ENCODE results near the gene PTBP3.

DNA sequence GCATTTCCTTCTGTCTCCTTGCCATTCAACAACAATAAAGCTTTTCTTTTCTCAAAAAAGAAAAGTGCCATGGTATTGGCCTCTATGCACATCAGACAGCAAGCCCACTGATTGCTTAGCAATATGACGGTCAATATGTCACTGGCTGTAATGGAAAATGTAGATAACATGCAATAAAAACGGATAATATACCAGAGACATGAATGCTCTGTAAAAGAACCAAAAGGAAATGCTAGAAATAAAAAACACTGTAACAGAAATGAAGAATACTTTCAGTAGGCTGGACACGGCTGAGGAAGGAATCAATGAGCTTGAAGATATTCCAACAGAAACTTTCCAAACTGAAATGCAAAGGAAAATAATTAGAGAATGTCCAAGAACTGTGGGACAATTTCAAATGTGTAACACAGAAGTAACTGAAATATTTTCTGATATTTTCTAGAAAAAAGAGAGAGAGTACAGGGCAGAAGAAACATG, 10.0 kb downstream of the PTBP3 start:
- TF ChIP-seq ZNF335 (tag by site-specific recombination; conservative IDR thresholded peaks at IDR 0.05), result no peak
- TF ChIP-seq, protein P1, sequence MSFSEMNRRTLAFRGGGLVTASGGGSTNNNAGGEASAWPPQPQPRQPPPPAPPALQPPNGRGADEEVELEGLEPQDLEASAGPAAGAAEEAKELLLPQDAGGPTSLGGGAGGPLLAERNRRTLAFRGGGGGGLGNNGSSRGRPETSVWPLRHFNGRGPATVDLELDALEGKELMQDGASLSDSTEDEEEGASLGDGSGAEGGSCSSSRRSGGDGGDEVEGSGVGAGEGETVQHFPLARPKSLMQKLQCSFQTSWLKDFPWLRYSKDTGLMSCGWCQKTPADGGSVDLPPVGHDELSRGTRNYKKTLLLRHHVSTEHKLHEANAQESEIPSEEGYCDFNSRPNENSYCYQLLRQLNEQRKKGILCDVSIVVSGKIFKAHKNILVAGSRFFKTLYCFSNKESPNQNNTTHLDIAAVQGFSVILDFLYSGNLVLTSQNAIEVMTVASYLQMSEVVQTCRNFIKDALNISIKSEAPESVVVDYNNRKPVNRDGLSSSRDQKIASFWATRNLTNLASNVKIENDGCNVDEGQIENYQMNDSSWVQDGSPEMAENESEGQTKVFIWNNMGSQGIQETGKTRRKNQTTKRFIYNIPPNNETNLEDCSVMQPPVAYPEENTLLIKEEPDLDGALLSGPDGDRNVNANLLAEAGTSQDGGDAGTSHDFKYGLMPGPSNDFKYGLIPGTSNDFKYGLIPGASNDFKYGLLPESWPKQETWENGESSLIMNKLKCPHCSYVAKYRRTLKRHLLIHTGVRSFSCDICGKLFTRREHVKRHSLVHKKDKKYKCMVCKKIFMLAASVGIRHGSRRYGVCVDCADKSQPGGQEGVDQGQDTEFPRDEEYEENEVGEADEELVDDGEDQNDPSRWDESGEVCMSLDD (tag by site-specific recombination; IDR thresholded peaks at IDR 0.05), result no peak
- TF ChIP-seq, protein P2, sequence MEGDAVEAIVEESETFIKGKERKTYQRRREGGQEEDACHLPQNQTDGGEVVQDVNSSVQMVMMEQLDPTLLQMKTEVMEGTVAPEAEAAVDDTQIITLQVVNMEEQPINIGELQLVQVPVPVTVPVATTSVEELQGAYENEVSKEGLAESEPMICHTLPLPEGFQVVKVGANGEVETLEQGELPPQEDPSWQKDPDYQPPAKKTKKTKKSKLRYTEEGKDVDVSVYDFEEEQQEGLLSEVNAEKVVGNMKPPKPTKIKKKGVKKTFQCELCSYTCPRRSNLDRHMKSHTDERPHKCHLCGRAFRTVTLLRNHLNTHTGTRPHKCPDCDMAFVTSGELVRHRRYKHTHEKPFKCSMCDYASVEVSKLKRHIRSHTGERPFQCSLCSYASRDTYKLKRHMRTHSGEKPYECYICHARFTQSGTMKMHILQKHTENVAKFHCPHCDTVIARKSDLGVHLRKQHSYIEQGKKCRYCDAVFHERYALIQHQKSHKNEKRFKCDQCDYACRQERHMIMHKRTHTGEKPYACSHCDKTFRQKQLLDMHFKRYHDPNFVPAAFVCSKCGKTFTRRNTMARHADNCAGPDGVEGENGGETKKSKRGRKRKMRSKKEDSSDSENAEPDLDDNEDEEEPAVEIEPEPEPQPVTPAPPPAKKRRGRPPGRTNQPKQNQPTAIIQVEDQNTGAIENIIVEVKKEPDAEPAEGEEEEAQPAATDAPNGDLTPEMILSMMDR (tag by site-specific recombination; IDR thresholded peaks at IDR 0.05), result no peak
- TF ChIP-seq, protein P3, sequence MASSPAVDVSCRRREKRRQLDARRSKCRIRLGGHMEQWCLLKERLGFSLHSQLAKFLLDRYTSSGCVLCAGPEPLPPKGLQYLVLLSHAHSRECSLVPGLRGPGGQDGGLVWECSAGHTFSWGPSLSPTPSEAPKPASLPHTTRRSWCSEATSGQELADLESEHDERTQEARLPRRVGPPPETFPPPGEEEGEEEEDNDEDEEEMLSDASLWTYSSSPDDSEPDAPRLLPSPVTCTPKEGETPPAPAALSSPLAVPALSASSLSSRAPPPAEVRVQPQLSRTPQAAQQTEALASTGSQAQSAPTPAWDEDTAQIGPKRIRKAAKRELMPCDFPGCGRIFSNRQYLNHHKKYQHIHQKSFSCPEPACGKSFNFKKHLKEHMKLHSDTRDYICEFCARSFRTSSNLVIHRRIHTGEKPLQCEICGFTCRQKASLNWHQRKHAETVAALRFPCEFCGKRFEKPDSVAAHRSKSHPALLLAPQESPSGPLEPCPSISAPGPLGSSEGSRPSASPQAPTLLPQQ (tag by site-specific recombination; IDR thresholded peaks at IDR 0.05), result no peak
